Vagina (tissue), 2 donors: ENCODE data around the gene PAX7.

ENCODE experiments used
- POLR2A ChIP-seq, 2 donors: fragments of 450-650 bp; IDR thresholded peaks; one replicate each; pipeline ENCODE4 v1.6.1; 2017; ENCODE audit warnings: antibody characterized with exemption in 2 of 2, mild to moderate bottlenecking in 2 of 2, moderate library complexity in 2 of 2
- POLR2AphosphoS5 ChIP-seq, 2 donors: sonication (generic); formaldehyde crosslinking; IDR thresholded peaks; one replicate each; pipeline ENCODE4 v1.9.0; 2017; ENCODE audit warnings: antibody characterized with exemption in 2 of 2, mild to moderate bottlenecking in 2 of 2, low read depth in 1 of 2; ENCODE audit not compliant: insufficient read depth in 1 of 2
- TF ChIP-seq, protein P1 (sequence below), 3 experiments: fragments of 450-650 bp in 2 of 3; fragments of 200-600 bp in 1 of 3; sonication (generic) in 1 of 3; IDR thresholded peaks; one replicate each; pipeline ENCODE4 v1.5.1; 2017 to 2019; ENCODE audit warnings: antibody characterized with exemption in 3 of 3, mild to moderate bottlenecking in 2 of 3, moderate library complexity in 2 of 3

DNA sequence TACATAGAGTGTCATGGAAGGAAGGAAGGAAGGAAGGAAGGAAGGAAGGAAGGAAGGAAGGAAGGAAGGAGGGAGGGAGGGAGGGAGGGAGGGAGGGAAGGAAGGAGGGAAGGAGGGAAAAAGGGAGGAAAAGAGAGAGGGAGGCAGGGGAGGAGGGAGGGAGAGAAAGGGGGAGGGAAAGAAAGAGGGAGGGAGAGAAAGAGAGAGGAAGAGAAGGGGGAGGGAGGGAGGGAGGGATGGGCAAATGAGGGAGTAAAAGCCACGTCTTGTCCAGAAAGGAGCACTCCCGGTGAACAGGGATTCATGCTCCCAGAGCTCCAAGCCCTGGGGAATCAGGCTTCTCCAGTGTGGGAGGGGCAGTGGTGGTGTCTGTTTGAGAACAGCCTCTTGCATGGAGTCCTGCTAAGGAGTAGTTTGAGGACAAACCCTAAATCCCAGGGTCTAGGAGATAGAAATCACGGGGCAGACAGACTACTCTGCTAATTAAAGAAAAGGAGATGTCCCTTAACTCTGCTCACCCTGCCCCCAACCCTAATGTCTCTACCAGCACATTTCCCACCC is 157.3 kb downstream of the PAX7 start:
- TF ChIP-seq, protein P1, sequence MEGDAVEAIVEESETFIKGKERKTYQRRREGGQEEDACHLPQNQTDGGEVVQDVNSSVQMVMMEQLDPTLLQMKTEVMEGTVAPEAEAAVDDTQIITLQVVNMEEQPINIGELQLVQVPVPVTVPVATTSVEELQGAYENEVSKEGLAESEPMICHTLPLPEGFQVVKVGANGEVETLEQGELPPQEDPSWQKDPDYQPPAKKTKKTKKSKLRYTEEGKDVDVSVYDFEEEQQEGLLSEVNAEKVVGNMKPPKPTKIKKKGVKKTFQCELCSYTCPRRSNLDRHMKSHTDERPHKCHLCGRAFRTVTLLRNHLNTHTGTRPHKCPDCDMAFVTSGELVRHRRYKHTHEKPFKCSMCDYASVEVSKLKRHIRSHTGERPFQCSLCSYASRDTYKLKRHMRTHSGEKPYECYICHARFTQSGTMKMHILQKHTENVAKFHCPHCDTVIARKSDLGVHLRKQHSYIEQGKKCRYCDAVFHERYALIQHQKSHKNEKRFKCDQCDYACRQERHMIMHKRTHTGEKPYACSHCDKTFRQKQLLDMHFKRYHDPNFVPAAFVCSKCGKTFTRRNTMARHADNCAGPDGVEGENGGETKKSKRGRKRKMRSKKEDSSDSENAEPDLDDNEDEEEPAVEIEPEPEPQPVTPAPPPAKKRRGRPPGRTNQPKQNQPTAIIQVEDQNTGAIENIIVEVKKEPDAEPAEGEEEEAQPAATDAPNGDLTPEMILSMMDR (IDR thresholded peaks at IDR 0.05), result no peak
- no peak for TF ChIP-seq POLR2AphosphoS5 (IDR thresholded peaks at IDR 0.05; ENCODE audit: insufficient read depth in 1 of 2, low read depth in 1 of 2)
- no peak for TF ChIP-seq POLR2A (IDR thresholded peaks at IDR 0.05)
